WTC11 (cell line): ENCODE data around the gene UBE2L3.
"Not testable (repeated sequence)": the region's sequence is repeated elsewhere in the genome, so short reads cannot be mapped to it uniquely, and the experiment has no call there.

Source experiments
- CREM ChIP-seq: sonication (generic); formaldehyde crosslinking; IDR thresholded peaks from 2 replicates; pipeline ENCODE4 v1.8.1; 2022; ENCODE audit warnings: mild to moderate bottlenecking, missing genetic modification reagents, moderate library complexity
- ELF4 ChIP-seq: sonication (generic); formaldehyde crosslinking; IDR thresholded peaks from 2 replicates; pipeline ENCODE4 v1.8.1; 2022; ENCODE audit warnings: low read depth, mild to moderate bottlenecking, moderate library complexity, missing genetic modification reagents
- ETV6 ChIP-seq: sonication (generic); formaldehyde crosslinking; IDR thresholded peaks from 2 replicates; pipeline ENCODE4 v1.8.1; 2022; ENCODE audit warnings: mild to moderate bottlenecking, missing genetic modification reagents
- JUN ChIP-seq: sonication (generic); formaldehyde crosslinking; IDR thresholded peaks from 2 replicates; pipeline ENCODE4 v1.8.0; 2023; ENCODE audit warnings: mild to moderate bottlenecking, missing genetic modification reagents
- MAX ChIP-seq: sonication (generic); formaldehyde crosslinking; IDR thresholded peaks from 2 replicates; pipeline ENCODE4 v1.8.0; 2022; ENCODE audit warnings: mild to moderate bottlenecking, missing genetic modification reagents
- NR3C1 ChIP-seq: sonication (generic); formaldehyde crosslinking; conservative IDR thresholded peaks from 2 replicates; pipeline ENCODE4 v1.8.1; 2023; ENCODE audit warnings: low read depth, mild to moderate bottlenecking, missing genetic modification reagents
- PRRX2 ChIP-seq: fragments of 250-450 bp; sonication (Bioruptor Pico); IDR thresholded peaks from 2 replicates; pipeline ENCODE4 v1.8.0; 2021; ENCODE audit warnings: mild to moderate bottlenecking
- RELA ChIP-seq: sonication (generic); formaldehyde crosslinking; IDR thresholded peaks from 2 replicates; pipeline ENCODE4 v1.8.1; 2022; ENCODE audit warnings: missing genetic modification reagents, mild to moderate bottlenecking, borderline replicate concordance
- SP1 ChIP-seq: sonication (generic); formaldehyde crosslinking; conservative IDR thresholded peaks from 2 replicates; pipeline ENCODE4 v1.8.1; 2022; ENCODE audit warnings: missing genetic modification reagents
- TEAD1 ChIP-seq: sonication (generic); formaldehyde crosslinking; IDR thresholded peaks from 2 replicates; pipeline ENCODE4 v1.8.0; 2022; ENCODE audit warnings: mild to moderate bottlenecking, missing genetic modification reagents
- USF2 ChIP-seq: sonication (generic); formaldehyde crosslinking; IDR thresholded peaks from 2 replicates; pipeline ENCODE4 v1.8.1; 2023; ENCODE audit warnings: mild to moderate bottlenecking, missing genetic modification reagents, moderate library complexity
- TF ChIP-seq, protein P1 (sequence below): fragments of 200-600 bp; IDR thresholded peaks from 2 replicates; pipeline ENCODE4 v1.8.0; 2022; ENCODE audit warnings: antibody characterized with exemption
- TF ChIP-seq, protein P2 (sequence below): sonication (generic); formaldehyde crosslinking; IDR thresholded peaks from 2 replicates; pipeline ENCODE4 v1.8.1; 2023; ENCODE audit warnings: mild to moderate bottlenecking, missing genetic modification reagents
- TF ChIP-seq, protein P3 (sequence below): fragments of 250-450 bp; sonication (Bioruptor Pico); conservative IDR thresholded peaks from 2 replicates; pipeline ENCODE4 v1.9.0; 2021; ENCODE audit warnings: mild to moderate bottlenecking

GRCh38 chr22:21645513-21645912 is 78.0 kb downstream of the UBE2L3 start:
- TF ChIP-seq, protein P1, sequence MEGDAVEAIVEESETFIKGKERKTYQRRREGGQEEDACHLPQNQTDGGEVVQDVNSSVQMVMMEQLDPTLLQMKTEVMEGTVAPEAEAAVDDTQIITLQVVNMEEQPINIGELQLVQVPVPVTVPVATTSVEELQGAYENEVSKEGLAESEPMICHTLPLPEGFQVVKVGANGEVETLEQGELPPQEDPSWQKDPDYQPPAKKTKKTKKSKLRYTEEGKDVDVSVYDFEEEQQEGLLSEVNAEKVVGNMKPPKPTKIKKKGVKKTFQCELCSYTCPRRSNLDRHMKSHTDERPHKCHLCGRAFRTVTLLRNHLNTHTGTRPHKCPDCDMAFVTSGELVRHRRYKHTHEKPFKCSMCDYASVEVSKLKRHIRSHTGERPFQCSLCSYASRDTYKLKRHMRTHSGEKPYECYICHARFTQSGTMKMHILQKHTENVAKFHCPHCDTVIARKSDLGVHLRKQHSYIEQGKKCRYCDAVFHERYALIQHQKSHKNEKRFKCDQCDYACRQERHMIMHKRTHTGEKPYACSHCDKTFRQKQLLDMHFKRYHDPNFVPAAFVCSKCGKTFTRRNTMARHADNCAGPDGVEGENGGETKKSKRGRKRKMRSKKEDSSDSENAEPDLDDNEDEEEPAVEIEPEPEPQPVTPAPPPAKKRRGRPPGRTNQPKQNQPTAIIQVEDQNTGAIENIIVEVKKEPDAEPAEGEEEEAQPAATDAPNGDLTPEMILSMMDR: not testable (repeated sequence)
- not testable (repeated sequence) for TF ChIP-seq MAX (CRISPR knock-in tag); SP1; PRRX2; CREM (CRISPR knock-in tag); USF2 (CRISPR knock-in tag); JUN (CRISPR knock-in tag); ETV6 (CRISPR knock-in tag); RELA (CRISPR knock-in tag); NR3C1 (CRISPR knock-in tag); TEAD1 (CRISPR knock-in tag); ELF4
- TF ChIP-seq, protein P2, sequence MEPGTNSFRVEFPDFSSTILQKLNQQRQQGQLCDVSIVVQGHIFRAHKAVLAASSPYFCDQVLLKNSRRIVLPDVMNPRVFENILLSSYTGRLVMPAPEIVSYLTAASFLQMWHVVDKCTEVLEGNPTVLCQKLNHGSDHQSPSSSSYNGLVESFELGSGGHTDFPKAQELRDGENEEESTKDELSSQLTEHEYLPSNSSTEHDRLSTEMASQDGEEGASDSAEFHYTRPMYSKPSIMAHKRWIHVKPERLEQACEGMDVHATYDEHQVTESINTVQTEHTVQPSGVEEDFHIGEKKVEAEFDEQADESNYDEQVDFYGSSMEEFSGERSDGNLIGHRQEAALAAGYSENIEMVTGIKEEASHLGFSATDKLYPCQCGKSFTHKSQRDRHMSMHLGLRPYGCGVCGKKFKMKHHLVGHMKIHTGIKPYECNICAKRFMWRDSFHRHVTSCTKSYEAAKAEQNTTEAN (CRISPR knock-in tag): not testable (repeated sequence)
- TF ChIP-seq, protein P3, sequence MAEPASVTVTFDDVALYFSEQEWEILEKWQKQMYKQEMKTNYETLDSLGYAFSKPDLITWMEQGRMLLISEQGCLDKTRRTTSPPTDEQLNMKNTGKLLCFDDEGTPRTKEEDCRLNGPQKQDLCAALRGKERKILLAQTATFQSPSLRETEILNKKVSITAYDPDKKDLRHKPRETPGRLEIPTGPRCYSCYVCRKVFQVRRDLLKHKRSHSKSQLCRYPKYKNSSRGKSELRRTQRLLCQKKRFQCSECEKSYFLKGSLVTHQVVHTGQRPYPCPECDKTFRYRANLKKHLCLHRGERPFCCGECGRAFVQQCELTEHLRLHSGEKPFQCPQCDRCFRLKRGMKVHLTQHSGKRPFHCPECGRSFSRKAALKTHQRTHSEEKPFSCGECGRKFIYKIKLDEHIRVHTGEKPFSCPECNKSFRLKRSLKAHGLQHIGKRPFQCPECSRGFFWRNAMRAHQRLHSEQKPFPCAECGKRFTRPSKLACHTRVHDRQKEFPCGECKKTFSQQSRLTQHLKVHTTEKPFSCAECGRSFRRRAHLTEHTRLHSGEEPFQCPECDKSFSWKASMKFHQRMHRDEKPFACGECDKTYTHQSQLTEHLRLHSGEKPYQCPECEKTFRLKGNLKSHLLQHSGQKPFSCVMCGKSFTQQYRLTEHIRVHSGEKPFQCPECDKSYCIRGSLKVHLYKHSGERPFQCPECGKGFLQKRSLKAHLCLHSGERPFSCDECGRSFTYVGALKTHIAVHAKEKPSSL (CRISPR knock-in tag): not testable (repeated sequence)
